ENCODE data around the gene CCL17. TPM values are rescaled to one million over a fixed set of nuclear protein-coding genes. Genes with fewer than 3 reads are reported as not detected.
A peak's percentile ranks its signal among the peaks of the same experiment; 100 is the strongest.
"Not testable (repeated sequence)": the region's sequence is repeated elsewhere in the genome, so short reads cannot be mapped to it uniquely, and the experiment has no call there.

Gene CCL17
- total RNA-seq, 1 experiment from 2014 or later: not detected

- in situ Hi-C loops (cut with HindIII; ENCODE audit: low pct_unique_long_range_greater_than_20kb, low sequenced_read_pairs): no loop called here
- no peak for DNase-seq (ENCODE audit: low read depth)
Measured at GRCh38 chr16:57390636-57391295, 13.8 kb upstream of the CCL17 start.

GRCh38 chr16:57391300-57391699 lies 13.3 kb upstream of the CCL17 start:
- in situ Hi-C loops (cut with HindIII; ENCODE audit: low pct_unique_long_range_greater_than_20kb, low sequenced_read_pairs): no loop called here
- DNase-seq (ENCODE audit: low read depth): no peak

GRCh38 chr16:57391708-57392107 lies 12.9 kb upstream of the CCL17 start:
- in situ Hi-C loops (cut with HindIII; ENCODE audit: low pct_unique_long_range_greater_than_20kb, low sequenced_read_pairs): no loop called here
- no peak for DNase-seq (ENCODE audit: low read depth)

- in situ Hi-C loops (cut with HindIII; ENCODE audit: low pct_unique_long_range_greater_than_20kb, low sequenced_read_pairs): no loop called here
- DNase-seq (ENCODE audit: low read depth): no peak
Measured at GRCh38 chr16:57392694-57393093, 11.9 kb upstream of the CCL17 start.

DNA sequence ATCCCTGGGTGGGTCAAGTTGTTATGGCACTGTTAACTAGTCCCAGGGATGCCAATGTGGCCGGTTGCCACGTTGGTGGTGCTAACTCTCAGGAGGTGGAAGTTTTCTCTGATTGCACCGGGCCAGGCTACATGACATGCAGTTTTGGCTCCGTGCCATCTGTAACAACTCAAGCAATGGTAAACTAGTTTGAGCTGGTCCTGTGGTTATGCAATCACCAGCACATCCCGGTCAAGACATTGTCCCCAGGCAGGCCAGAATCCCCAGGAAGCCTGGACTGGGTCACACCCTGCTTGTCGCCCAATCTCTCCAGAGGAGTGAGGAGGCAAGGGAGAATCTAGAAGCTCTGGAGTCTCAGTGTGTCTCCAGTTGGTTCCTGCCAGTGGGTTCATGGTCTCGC lies 10.1 kb upstream of the CCL17 start:
- in situ Hi-C loops (cut with HindIII; ENCODE audit: low pct_unique_long_range_greater_than_20kb, low sequenced_read_pairs): no loop called here
- DNase-seq (ENCODE audit: low read depth): peak; percentile 60

GRCh38 chr16:57395026-57395425 lies 9.5 kb upstream of the CCL17 start:
- in situ Hi-C loops (cut with HindIII; ENCODE audit: low pct_unique_long_range_greater_than_20kb, low sequenced_read_pairs): no loop called here

DNA sequence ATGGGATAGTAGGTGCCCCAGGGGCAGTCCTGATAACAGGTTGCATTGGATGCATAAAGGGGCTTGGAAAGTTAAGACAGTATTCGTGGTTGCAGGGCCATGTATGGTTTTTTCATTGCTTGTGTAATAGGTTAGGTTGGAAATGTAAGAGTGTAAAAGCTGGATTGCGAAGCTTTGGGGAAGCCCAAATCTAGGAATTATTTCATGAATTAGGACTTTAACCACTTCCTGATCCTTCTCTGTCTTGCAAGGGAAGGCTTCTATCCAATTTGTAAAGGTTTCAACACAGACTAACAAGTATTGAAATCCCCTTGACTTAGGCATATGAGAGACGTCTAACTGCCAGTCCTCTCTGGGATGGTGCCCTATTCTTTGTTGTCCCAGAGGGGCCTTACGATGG lies 7.8 kb upstream of the CCL17 start:
- in situ Hi-C loops (cut with HindIII; ENCODE audit: low pct_unique_long_range_greater_than_20kb, low sequenced_read_pairs): no loop called here
- DNase-seq (ENCODE audit: low read depth): no peak

More at GRCh38 chr16:57395026-57395425, 9.5 kb upstream of the CCL17 start:
- DNase-seq (ENCODE audit: low read depth): no peak

- DNase-seq (ENCODE audit: low read depth); in situ Hi-C loops (cut with HindIII; ENCODE audit: low pct_unique_long_range_greater_than_20kb, low sequenced_read_pairs): not testable (repeated sequence)
Measured at GRCh38 chr16:57397493-57397892, 7.1 kb upstream of the CCL17 start.

DNA sequence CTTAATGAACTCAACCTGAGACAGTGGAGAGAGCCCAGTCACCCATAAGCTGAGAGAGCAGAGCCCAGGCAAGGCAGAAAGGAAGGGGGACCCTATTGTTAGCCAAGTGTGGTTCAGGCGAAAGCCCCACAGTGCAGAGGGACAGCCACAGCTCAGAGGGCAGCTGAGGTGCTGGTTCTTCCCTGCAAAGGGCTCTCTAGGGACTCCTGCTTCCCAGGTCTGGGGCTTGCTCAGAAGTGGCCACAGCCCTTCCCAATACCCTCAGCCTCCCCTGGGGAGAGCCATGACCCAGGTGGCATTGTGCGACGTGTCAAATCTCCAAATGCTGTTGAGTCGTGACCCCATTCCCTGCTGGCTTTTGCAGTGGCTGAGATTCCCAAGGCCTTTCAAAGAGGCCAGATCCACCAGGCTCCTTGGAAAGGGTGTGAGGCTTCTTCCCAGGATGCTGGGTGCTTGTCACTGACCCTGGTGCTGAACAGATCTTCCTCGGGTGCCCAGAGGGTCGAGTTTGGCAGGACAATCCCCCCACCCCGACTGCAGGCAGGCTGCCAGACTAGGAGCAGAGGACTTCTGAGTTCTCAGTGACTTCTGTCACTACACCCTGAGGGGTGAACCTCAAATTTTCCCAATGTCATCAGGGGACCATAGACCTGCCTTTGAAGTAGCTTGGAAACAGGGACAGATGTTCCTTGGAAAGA lies 2.5 kb upstream of the CCL17 start:
- in situ Hi-C loops (cut with HindIII; ENCODE audit: low pct_unique_long_range_greater_than_20kb, low sequenced_read_pairs): no loop called here
- no peak for DNase-seq (ENCODE audit: low read depth)

DNA sequence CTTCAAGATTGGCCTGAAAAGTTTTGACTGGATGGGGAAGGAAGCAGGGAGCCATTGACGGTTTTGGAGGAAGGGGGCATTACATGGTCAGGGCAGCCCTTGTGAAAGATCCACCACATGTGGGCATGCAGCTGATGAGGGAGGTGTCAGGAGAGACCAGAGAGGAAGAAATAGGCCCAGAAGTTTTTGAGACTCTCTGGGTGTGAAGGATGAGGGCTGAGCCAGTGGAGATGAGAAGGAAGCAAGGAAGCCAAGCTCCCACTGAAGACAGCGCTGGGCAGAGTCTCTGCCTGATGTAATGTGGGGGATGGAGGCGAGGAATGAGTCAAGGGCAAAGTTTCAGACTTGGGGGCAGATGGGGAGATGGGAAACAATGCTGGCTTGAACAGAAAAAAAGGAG lies 530 bp downstream of the CCL17 start:
- DNase-seq (ENCODE audit: low read depth): no peak
- in situ Hi-C loops (cut with HindIII; ENCODE audit: low pct_unique_long_range_greater_than_20kb, low sequenced_read_pairs): no loop called here

DNA sequence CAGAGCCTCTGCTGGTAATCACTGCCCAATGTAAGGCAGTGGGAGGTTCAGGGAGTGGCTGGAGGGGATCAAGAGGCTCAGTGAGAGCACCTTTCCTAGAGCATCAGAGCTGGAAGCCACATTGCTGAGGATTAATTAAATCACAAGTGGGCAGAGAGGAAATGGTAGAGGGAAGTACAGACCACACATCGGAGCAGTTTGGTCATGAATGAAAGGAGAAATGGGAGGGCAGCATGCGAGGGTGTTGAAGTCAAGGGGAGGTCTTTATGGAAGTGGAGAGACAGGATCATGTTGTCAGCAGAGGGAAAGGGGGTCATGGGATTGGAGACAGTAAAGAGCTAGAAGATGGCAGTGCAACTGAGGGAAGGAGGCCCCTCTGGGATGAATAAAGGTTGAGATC lies 2.3 kb downstream of the CCL17 start:
- no peak for DNase-seq (ENCODE audit: low read depth)
- in situ Hi-C loops (cut with HindIII; ENCODE audit: low pct_unique_long_range_greater_than_20kb, low sequenced_read_pairs): no loop called here

- DNase-seq (ENCODE audit: low read depth): no peak
- in situ Hi-C loops (cut with HindIII; ENCODE audit: low pct_unique_long_range_greater_than_20kb, low sequenced_read_pairs): no loop called here
Measured at GRCh38 chr16:57407521-57408353, 3.2 kb downstream of the CCL17 start.

DNA sequence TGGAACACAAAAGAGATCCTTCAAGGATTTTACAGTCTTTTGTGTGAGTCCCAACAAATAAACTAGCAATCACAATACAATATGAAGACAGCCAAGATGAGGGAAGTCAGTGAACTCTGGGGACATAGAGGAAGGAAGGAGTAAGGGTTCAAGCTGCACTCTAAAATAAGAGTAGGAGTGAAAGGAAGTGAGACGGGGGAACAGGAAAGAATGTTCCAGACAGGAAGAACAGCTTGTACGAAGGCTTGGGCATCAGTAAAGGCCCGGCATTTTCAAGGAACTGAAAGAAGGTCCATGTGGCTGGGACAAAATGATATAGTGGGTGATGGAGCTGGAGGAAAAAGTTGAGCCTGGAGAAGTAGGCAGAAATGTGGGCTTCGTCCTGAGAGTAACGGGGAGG lies 4.5 kb downstream of the CCL17 start:
- in situ Hi-C loops (cut with HindIII; ENCODE audit: low pct_unique_long_range_greater_than_20kb, low sequenced_read_pairs): no loop called here
- no peak for DNase-seq (ENCODE audit: low read depth)

DNA sequence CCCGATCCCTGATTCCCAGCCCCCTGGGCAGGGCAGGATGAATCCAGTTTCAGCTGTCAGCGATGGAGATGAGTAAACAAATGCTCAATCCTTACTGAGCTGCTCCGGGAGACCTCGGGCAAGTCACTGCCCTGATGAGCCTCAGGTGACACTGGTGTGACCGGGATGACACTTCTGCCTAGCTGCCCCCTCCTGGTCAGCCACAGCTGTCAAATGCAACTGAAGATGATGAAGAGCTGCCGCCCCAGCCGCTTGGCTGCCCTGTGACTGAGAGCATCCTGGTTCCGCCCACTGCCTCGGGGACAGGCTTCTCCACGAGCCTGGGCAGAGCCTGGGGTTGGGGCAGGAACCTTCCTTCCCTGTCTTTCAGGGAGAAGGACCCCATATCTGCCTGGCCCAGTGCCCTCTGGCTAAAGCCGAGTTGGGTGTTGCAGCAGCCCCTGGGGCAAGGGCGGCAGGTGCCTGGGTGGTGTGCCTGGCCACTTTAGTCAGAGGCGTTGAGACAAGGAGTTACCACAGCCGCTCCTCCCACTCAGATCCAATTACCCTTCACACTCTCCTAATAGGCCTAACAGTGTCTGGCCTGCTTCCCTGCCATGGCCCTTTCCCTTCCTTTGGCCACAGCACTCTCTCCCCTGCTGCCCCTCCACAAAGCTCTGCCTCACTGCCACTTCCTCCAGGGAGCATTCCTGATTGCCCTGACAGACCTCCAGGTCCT lies 5.5 kb downstream of the CCL17 start:
- DNase-seq (ENCODE audit: low read depth): peak; percentile 13
- in situ Hi-C loops (cut with HindIII; ENCODE audit: low pct_unique_long_range_greater_than_20kb, low sequenced_read_pairs): no loop called here

- in situ Hi-C loops (cut with HindIII; ENCODE audit: low pct_unique_long_range_greater_than_20kb, low sequenced_read_pairs): no loop called here
- no peak for DNase-seq (ENCODE audit: low read depth)
Measured at GRCh38 chr16:57411362-57411976, 6.9 kb downstream of the CCL17 start.

- DNase-seq (ENCODE audit: low read depth): no peak
- in situ Hi-C loops (cut with HindIII; ENCODE audit: low pct_unique_long_range_greater_than_20kb, low sequenced_read_pairs): no loop called here
Measured at GRCh38 chr16:57412584-57412983, 8.0 kb downstream of the CCL17 start.

- DNase-seq (ENCODE audit: low read depth): no peak
- in situ Hi-C loops (cut with HindIII; ENCODE audit: low pct_unique_long_range_greater_than_20kb, low sequenced_read_pairs): no loop called here
Measured at GRCh38 chr16:57413301-57413730, 8.7 kb downstream of the CCL17 start.

- in situ Hi-C loops (cut with HindIII; ENCODE audit: low pct_unique_long_range_greater_than_20kb, low sequenced_read_pairs): no loop called here
Measured at GRCh38 chr16:57413733-57414132, 9.2 kb downstream of the CCL17 start.

More at GRCh38 chr16:57413733-57414132, 9.2 kb downstream of the CCL17 start:
- DNase-seq (ENCODE audit: low read depth): no peak

All from Caki2 (cell line).